Naive thymus-derived CD4-positive, alpha-beta T cell (primary cell): ENCODE data around the gene FAM168B. TPM values are rescaled to one million over a fixed set of nuclear protein-coding genes. Genes with fewer than 3 reads are reported as not detected.
A peak's percentile ranks its signal among the peaks of the same experiment; 100 is the strongest.

Experiments used
- ATAC-seq: fragments of 150-1000 bp; cut with Tn5 transposase; 2 replicates; pipeline ENCODE4 v1.10.0; 2021; ENCODE audit warnings: mild to moderate bottlenecking, moderate library complexity
- CTCF ChIA-PET: fragments of 350-600 bp; sonication (Branson Sonifier 250); formaldehyde crosslinking; loops from one replicate; lab custom pipeline; 2021; ENCODE audit warnings: antibody characterized with exemption; lab: Charles Lee
- POLR2A ChIA-PET: fragments of 350-600 bp; sonication (Branson Sonifier 250); formaldehyde crosslinking; loops from one replicate; lab custom pipeline; 2021; ENCODE audit warnings: antibody characterized with exemption, inconsistent platforms; lab: Charles Lee
- DNase-seq, 9 donors: peaks; one replicate each; pipeline versions ENCODE4 v3.0.0 to v3.0.0-alpha.2; 2020 to 2022; ENCODE audit warnings: mixed read lengths in 1 of 9
- H3K27ac ChIP-seq: one replicate; pipeline ENCODE4 v1.7.0; 2013; ENCODE audit warnings: mild to moderate bottlenecking, low read depth, low read length, moderate library complexity
- H3K27me3 ChIP-seq, 2 donors: one replicate each; pipeline ENCODE4 v1.7.0; 2013; ENCODE audit warnings: low read length in 2 of 2, mild to moderate bottlenecking in 2 of 2, moderate library complexity in 2 of 2; ENCODE audit not compliant: control insufficient read depth in 2 of 2, insufficient read depth in 2 of 2
- H3K36me3 ChIP-seq, 3 experiments: 1 replicate in 2 of 3; 2 replicates in 1 of 3; pipeline ENCODE4 v1.7.0; 2013; ENCODE audit warnings: low read length in 3 of 3, mild to moderate bottlenecking in 3 of 3, moderate library complexity in 1 of 3; ENCODE audit not compliant: insufficient read depth in 3 of 3, control insufficient read depth in 2 of 3
- H3K4me1 ChIP-seq, 2 donors: one replicate each; pipeline ENCODE4 v1.7.0; 2013; ENCODE audit warnings: low read length in 2 of 2, mild to moderate bottlenecking in 2 of 2, moderate library complexity in 1 of 2; ENCODE audit not compliant: control insufficient read depth in 2 of 2, insufficient read depth in 2 of 2
- H3K4me3 ChIP-seq: 2 replicates; pipeline ENCODE4 v1.7.0; 2013; ENCODE audit warnings: mild to moderate bottlenecking, low read length
- H3K9me3 ChIP-seq, 3 experiments: 1 replicate in 2 of 3; 2 replicates in 1 of 3; pipeline ENCODE4 v1.7.0; 2013; ENCODE audit warnings: low read length in 3 of 3; ENCODE audit not compliant: control insufficient read depth in 2 of 3
- H3K27ac Mint-ChIP-seq, 9 donors: one replicate each; pipeline ENCODE4 v1.8.0; 2020 to 2022; ENCODE audit warnings: mixed read lengths in 9 of 9, mild to moderate bottlenecking in 8 of 9, moderate library complexity in 5 of 9, inconsistent platforms in 2 of 9
- H3K27me3 Mint-ChIP-seq, 5 donors: one replicate each; pipeline ENCODE4 v1.8.0; 2021 to 2022; ENCODE audit warnings: mixed read lengths in 5 of 5, mild to moderate bottlenecking in 1 of 5
- H3K36me3 Mint-ChIP-seq, 5 donors: one replicate each; pipeline ENCODE4 v1.8.0; 2020 to 2022; ENCODE audit warnings: mixed read lengths in 5 of 5, mild to moderate bottlenecking in 3 of 5, inconsistent platforms in 1 of 5
- H3K4me1 Mint-ChIP-seq, 7 donors: one replicate each; pipeline ENCODE4 v1.8.0; 2020 to 2022; ENCODE audit warnings: mixed read lengths in 7 of 7, mild to moderate bottlenecking in 3 of 7, inconsistent platforms in 1 of 7
- H3K4me3 Mint-ChIP-seq, 10 donors: one replicate each; pipeline ENCODE4 v1.8.0; 2020 to 2022; ENCODE audit warnings: mild to moderate bottlenecking in 10 of 10, mixed read lengths in 10 of 10, moderate library complexity in 6 of 10, inconsistent platforms in 2 of 10
- H3K9me3 Mint-ChIP-seq, 11 donors: one replicate each; pipeline ENCODE4 v1.8.0; 2020 to 2022; ENCODE audit warnings: mixed read lengths in 11 of 11, mild to moderate bottlenecking in 4 of 11, inconsistent platforms in 1 of 11, moderate library complexity in 1 of 11
- intact Hi-C, 2 donors: fragments of 100-400 bp; cut with micrococcal nuclease; formaldehyde crosslinking; loops; one replicate each; pipeline ENCODE4 v1.15.1; 2023
- polyA plus RNA-seq, 2 donors: library from polyadenylated mRNA; unstranded; fragments of 300-500 nt; fragmentation: Illumina TruSeq; gene quantifications; one replicate each; pipeline ENCODE4 v1.2.3, GENCODE V29; 2021
- total RNA-seq, 6 experiments: library from RNA in 5 of 6; stranded (reverse) in 5 of 6; gene quantifications; 1 replicate in 5 of 6; 2 replicates in 1 of 6; pipeline ENCODE4 v1.2.3 and lab custom pipeline; 2021 to 2026

The FAM168B gene
- total and polyA plus RNA-seq, 7 experiments from 2014 or later, result 36.3 to 82.9 (median 52.7) TPM

GRCh38 chr2:131044757-131045150 lies 48.5 kb downstream of the FAM168B start:
- intact Hi-C loops, result loop anchor here in 1 of 2 donors (5.0 kb wide), 1 partner anchor 63 kb away; the partner anchor contains the start of gene PLEKHB2
- Histone ChIP-seq H3K27me3 (no peaks in the 10 kb centered on the region), H3K36me3 (peaks cover 0 to 37% (median 0%) of the 10 kb centered on the region in 3 experiments), H3K4me1 (peaks cover 18 to 19% of the 10 kb centered on the region in 2 donors), H3K27ac (no peak overlapping the region), H3K9me3 (no peaks in the 10 kb centered on the region), H3K4me3 (no peak overlapping the region)
- no peaks in the 10 kb centered on the region for H3K9me3 Mint-ChIP-seq
- H3K4me3 Mint-ChIP-seq, result no peak overlapping the region
- H3K27ac Mint-ChIP-seq, result no peak overlapping the region
- no peak for DNase-seq
- peaks cover 7 to 28% (median 19%) of the 10 kb centered on the region in 7 donors for H3K4me1 Mint-ChIP-seq
- no peak for ATAC-seq
- H3K27me3 Mint-ChIP-seq, result peaks cover 0 to 4% (median 0%) of the 10 kb centered on the region in 5 donors
- peaks cover under 1 to 16% (median 4%) of the 10 kb centered on the region in 5 donors for H3K36me3 Mint-ChIP-seq
- ChIA-PET POLR2A (no interaction called here), CTCF (no interaction called here)

GRCh38 chr2:131044075-131044756 lies 49.0 kb downstream of the FAM168B start:
- DNase-seq (no peak), ATAC-seq (no peak)
- H3K27me3 Mint-ChIP-seq, result peaks cover 0 to 4% (median 0%) of the 10 kb centered on the region in 5 donors
- Histone ChIP-seq H3K4me3 (no peak overlapping the region), H3K27ac (no peak overlapping the region), H3K27me3 (no peaks in the 10 kb centered on the region), H3K9me3 (no peaks in the 10 kb centered on the region), H3K4me1 (peaks cover 19 to 23% of the 10 kb centered on the region in 2 donors), H3K36me3 (peaks cover 0 to 32% (median 0%) of the 10 kb centered on the region in 3 experiments)
- H3K4me3 Mint-ChIP-seq, result no peak overlapping the region
- ChIA-PET POLR2A (no interaction called here), CTCF (no interaction called here)
- peak overlapping the region in 6 of 9 donors; percentile 12 to 65 (median 31) for H3K27ac Mint-ChIP-seq
- peaks cover 0 to 14% (median 3%) of the 10 kb centered on the region in 5 donors for H3K36me3 Mint-ChIP-seq
- no peaks in the 10 kb centered on the region for H3K9me3 Mint-ChIP-seq
- intact Hi-C loops, result loop anchor here in 1 of 2 donors (5.0 kb wide), 1 partner anchor 63 kb away; the partner anchor contains the start of gene PLEKHB2
- peaks cover 7 to 32% (median 21%) of the 10 kb centered on the region in 7 donors for H3K4me1 Mint-ChIP-seq

- Mint-ChIP-seq H3K36me3 (peaks cover 0 to 9% (median 0%) of the 10 kb centered on the region in 5 donors), H3K4me3 (no peak overlapping the region), H3K27me3 (peaks cover 0 to 5% (median 0%) of the 10 kb centered on the region in 5 donors), H3K4me1 (peaks cover 7 to 35% (median 21%) of the 10 kb centered on the region in 7 donors), H3K9me3 (no peaks in the 10 kb centered on the region), H3K27ac (peak overlapping the region in 7 of 9 donors; percentile 12 to 65 (median 26))
- H3K9me3 ChIP-seq, result no peaks in the 10 kb centered on the region
- H3K4me1 ChIP-seq, result peaks cover 19 to 23% of the 10 kb centered on the region in 2 donors
- CTCF ChIA-PET, result no interaction called here
- H3K4me3 ChIP-seq, result no peak overlapping the region
- no peaks in the 10 kb centered on the region for H3K27me3 ChIP-seq
- intact Hi-C loops, result loop anchor here in 1 of 2 donors (5.0 kb wide), 1 partner anchor 64 kb away; the partner anchor contains the start of gene PLEKHB2
- POLR2A ChIA-PET, result interaction anchor here (1.0 kb wide), 1 partner anchor 16 kb away, joined by 3 read pairs; no protein-coding TSS in a partner anchor
- H3K36me3 ChIP-seq, result peaks cover 0 to 24% (median 0%) of the 10 kb centered on the region in 3 experiments
- H3K27ac ChIP-seq, result no peak overlapping the region
- DNase-seq (no peak), ATAC-seq (no peak)
These were observed 49.8 kb downstream of the FAM168B start for GRCh38 chr2:131043199-131044074.

GRCh38 chr2:131042148-131042775 lies 51.0 kb downstream of the FAM168B start:
- peaks cover 0 to 16% (median 0%) of the 10 kb centered on the region in 5 donors for H3K27me3 Mint-ChIP-seq
- H3K27ac Mint-ChIP-seq, result peak overlapping the region in 5 of 9 donors; percentile 56 to 88 (median 82)
- Histone ChIP-seq H3K36me3 (peaks cover 0 to 13% (median 0%) of the 10 kb centered on the region in 3 experiments), H3K9me3 (no peaks in the 10 kb centered on the region), H3K27ac (peak overlapping the region; percentile 10), H3K4me1 (peaks cover 19 to 23% of the 10 kb centered on the region in 2 donors), H3K27me3 (no peaks in the 10 kb centered on the region), H3K4me3 (peak overlapping the region; percentile 63)
- ChIA-PET CTCF (no interaction called here), POLR2A (interaction anchor here (2.7 kb wide), 1 partner anchor 50 kb away, joined by 15 read pairs; the partner anchor contains the start of gene FAM168B)
- H3K36me3 Mint-ChIP-seq, result peaks cover 0 to under 1% (median 0%) of the 10 kb centered on the region in 5 donors
- peaks cover 7 to 42% (median 26%) of the 10 kb centered on the region in 7 donors for H3K4me1 Mint-ChIP-seq
- intact Hi-C loops, result loop anchor here in 1 of 2 donors (5.0 kb wide), 1 partner anchor 65 kb away; the partner anchor contains the start of gene PLEKHB2
- no peak for DNase-seq
- ATAC-seq, result no peak
- H3K4me3 Mint-ChIP-seq, result peak overlapping the region in 9 of 10 donors; percentile 29 to 91 (median 82)
- no peaks in the 10 kb centered on the region for H3K9me3 Mint-ChIP-seq

GRCh38 chr2:131041402-131042147 lies 51.7 kb downstream of the FAM168B start:
- peaks cover 19 to 23% of the 10 kb centered on the region in 2 donors for H3K4me1 ChIP-seq
- no peak for ATAC-seq
- CTCF ChIA-PET, result interaction anchor here (0.6 to 1.0 kb wide), 3 partner anchors 17 to 697 kb away, joined by 3 to 4 read pairs (median 3); partner anchors contain the start of gene FAM168B
- DNase-seq, result peak in 2 of 9 donors; percentile 25 to 36
- peaks cover 7 to 42% (median 26%) of the 10 kb centered on the region in 7 donors for H3K4me1 Mint-ChIP-seq
- POLR2A ChIA-PET, result interaction anchor here (0.7 to 2.7 kb wide), 5 partner anchors 30 to 64 kb away, joined by 3 to 15 read pairs (median 3); partner anchors contain the start of genes FAM168B and PLEKHB2
- H3K27ac Mint-ChIP-seq, result peak overlapping the region in 8 of 9 donors; percentile 69 to 93 (median 82)
- peaks cover 0 to 23% (median 0%) of the 10 kb centered on the region in 5 donors for H3K27me3 Mint-ChIP-seq
- intact Hi-C loops, result loop anchor here in 1 of 2 donors (2.0 to 5.0 kb wide), 3 partner anchors 51 to 243 kb away; partner anchors contain the start of genes FAM168B and PLEKHB2
- H3K9me3 ChIP-seq, result no peaks in the 10 kb centered on the region
- H3K4me3 Mint-ChIP-seq, result peak overlapping the region; percentile 67 to 92 (median 84)
- peak overlapping the region; percentile 63 for H3K4me3 ChIP-seq
- H3K27ac ChIP-seq, result peak overlapping the region; percentile 10
- no peaks in the 10 kb centered on the region for H3K9me3 Mint-ChIP-seq
- H3K36me3 ChIP-seq, result peaks cover 0 to 7% (median 0%) of the 10 kb centered on the region in 3 experiments
- no peaks in the 10 kb centered on the region for H3K27me3 ChIP-seq
- H3K36me3 Mint-ChIP-seq, result no peaks in the 10 kb centered on the region
